ENCODE measurements around the gene TUSC2. TPM values are rescaled to one million over a fixed set of nuclear protein-coding genes. Genes with fewer than 3 reads are reported as not detected.

The TUSC2 gene
- total and polyA plus RNA-seq, 2 of the 13 experiments (the other 11 are each of a cell fraction or from before 2014, with no cell fraction given) = 36.7 to 39.1 TPM

- TF ChIP-seq KDM5B (CRISPR knock-in tag; IDR thresholded peaks at IDR 0.05; ENCODE audit: borderline replicate concordance) (no peak), HNRNPLL (IDR thresholded peaks at IDR 0.05; ENCODE audit: low read depth, low read length, poor library complexity, severe bottlenecking) (no peak), ZNF10 (CRISPR knock-in tag; IDR thresholded peaks at IDR 0.05; ENCODE audit: borderline replicate concordance, low read depth) (no peak), ZIK1 (CRISPR knock-in tag; IDR thresholded peaks at IDR 0.05; ENCODE audit: borderline replicate concordance, low read depth) (no peak), ZNF781 (CRISPR knock-in tag; IDR thresholded peaks at IDR 0.05; ENCODE audit: borderline replicate concordance, not compliant biosample characterization) (no peak), NFE2 (CRISPR knock-in tag; IDR thresholded peaks at IDR 0.05) (no peak), SAP130 (CRISPR knock-in tag; IDR thresholded peaks at IDR 0.05; ENCODE audit: low read depth) (no peak), ZKSCAN5 (CRISPR knock-in tag; IDR thresholded peaks at IDR 0.05) (no peak), ZSCAN31 (CRISPR knock-in tag; IDR thresholded peaks at IDR 0.05; ENCODE audit: low read depth) (no peak), FOXM1 (CRISPR knock-in tag; IDR thresholded peaks at IDR 0.05) (no peak), ZBTB3 (CRISPR knock-in tag; IDR thresholded peaks at IDR 0.05; ENCODE audit: borderline replicate concordance, low read depth) (no peak), ZNF205 (CRISPR knock-in tag; IDR thresholded peaks at IDR 0.05) (no peak), TEAD3 (CRISPR knock-in tag; optimal IDR thresholded peaks at IDR 0.05; ENCODE audit: borderline replicate concordance) (no peak), ZNF343 (CRISPR knock-in tag; IDR thresholded peaks at IDR 0.05) (no peak), HMG20B (CRISPR knock-in tag; conservative IDR thresholded peaks at IDR 0.05) (no peak)
- TF ChIP-seq, protein P1, sequence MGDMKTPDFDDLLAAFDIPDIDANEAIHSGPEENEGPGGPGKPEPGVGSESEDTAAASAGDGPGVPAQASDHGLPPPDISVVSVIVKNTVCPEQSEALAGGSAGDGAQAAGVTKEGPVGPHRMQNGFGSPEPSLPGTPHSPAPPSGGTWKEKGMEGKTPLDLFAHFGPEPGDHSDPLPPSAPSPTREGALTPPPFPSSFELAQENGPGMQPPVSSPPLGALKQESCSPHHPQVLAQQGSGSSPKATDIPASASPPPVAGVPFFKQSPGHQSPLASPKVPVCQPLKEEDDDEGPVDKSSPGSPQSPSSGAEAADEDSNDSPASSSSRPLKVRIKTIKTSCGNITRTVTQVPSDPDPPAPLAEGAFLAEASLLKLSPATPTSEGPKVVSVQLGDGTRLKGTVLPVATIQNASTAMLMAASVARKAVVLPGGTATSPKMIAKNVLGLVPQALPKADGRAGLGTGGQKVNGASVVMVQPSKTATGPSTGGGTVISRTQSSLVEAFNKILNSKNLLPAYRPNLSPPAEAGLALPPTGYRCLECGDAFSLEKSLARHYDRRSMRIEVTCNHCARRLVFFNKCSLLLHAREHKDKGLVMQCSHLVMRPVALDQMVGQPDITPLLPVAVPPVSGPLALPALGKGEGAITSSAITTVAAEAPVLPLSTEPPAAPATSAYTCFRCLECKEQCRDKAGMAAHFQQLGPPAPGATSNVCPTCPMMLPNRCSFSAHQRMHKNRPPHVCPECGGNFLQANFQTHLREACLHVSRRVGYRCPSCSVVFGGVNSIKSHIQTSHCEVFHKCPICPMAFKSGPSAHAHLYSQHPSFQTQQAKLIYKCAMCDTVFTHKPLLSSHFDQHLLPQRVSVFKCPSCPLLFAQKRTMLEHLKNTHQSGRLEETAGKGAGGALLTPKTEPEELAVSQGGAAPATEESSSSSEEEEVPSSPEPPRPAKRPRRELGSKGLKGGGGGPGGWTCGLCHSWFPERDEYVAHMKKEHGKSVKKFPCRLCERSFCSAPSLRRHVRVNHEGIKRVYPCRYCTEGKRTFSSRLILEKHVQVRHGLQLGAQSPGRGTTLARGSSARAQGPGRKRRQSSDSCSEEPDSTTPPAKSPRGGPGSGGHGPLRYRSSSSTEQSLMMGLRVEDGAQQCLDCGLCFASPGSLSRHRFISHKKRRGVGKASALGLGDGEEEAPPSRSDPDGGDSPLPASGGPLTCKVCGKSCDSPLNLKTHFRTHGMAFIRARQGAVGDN (CRISPR knock-in tag; IDR thresholded peaks at IDR 0.05) = peak; percentile 40; the same call in 1 of the 2 replicates
- TF ChIP-seq, protein P2, sequence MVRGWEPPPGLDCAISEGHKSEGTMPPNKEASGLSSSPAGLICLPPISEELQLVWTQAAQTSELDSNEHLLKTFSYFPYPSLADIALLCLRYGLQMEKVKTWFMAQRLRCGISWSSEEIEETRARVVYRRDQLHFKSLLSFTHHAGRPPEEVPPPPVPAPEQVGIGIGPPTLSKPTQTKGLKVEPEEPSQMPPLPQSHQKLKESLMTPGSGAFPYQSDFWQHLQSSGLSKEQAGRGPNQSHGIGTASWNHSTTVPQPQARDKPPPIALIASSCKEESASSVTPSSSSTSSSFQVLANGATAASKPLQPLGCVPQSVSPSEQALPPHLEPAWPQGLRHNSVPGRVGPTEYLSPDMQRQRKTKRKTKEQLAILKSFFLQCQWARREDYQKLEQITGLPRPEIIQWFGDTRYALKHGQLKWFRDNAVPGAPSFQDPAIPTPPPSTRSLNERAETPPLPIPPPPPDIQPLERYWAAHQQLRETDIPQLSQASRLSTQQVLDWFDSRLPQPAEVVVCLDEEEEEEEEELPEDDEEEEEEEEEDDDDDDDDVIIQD (CRISPR knock-in tag; IDR thresholded peaks at IDR 0.05; ENCODE audit: low read depth) = no peak
Measured at GRCh38 chr3:50342813-50343633, 15.0 kb upstream of the TUSC2 start (continued).

Data from HepG2 (cell line).